ENCODE data around the gene CTH. TPM values are rescaled to one million over a fixed set of nuclear protein-coding genes. Genes with fewer than 3 reads are reported as not detected.

Gene CTH
- total RNA-seq, 1 donor from 2014 or later, result 8.7 TPM

DNA sequence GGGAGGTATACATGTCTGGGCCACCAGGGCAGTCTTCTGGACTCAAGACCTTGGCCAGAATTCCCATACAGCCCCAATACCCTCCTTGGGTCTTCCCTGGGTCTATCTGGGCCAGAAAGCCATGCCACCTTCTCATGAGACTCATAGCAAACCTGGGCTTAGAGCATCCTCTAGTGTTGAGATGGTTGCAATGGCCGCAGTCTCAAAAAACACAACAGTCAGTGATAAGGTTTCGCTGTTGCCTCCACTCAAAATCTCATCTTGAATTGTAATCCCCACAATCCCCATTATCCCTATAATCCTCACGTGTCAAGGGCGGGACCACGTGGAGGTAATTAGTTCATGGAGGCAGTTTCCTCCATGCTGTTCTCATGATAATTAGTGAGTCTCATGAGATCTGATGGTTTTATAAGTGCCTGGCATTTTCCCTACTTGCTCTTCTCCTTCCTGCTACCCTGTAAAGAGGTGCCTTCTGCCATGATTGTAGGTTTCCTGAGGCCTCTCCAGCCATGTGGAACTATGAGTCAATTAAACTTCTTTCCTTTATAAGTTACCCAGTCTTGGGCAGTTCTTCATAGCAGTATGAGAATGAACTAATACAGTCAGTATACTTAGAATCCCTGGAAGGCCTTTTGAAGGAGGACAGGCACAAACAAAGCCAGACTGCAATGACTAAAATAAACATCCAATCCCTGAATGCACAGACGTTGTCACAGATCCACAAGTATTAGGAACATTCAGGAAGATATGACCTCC is 77.0 kb downstream of the CTH start:
- no peaks in the 10 kb centered on the region for H3K4me1 Mint-ChIP-seq (ENCODE audit: unreplicated experiment)
- no peak overlapping the region for H3K27ac Mint-ChIP-seq
- no peak for DNase-seq (ENCODE audit: extremely low spot score, unreplicated experiment)
- H3K27me3 Mint-ChIP-seq, result no peaks in the 10 kb centered on the region
- no peaks in the 10 kb centered on the region for H3K9me3 Mint-ChIP-seq
- peak; percentile 72 for TF ChIP-seq CTCF (conservative IDR thresholded peaks at IDR 0.05)
- no peak overlapping the region for H3K4me3 Mint-ChIP-seq
- H3K36me3 Mint-ChIP-seq, result no peaks in the 10 kb centered on the region

Other genes with a start within 250 kb of the CTH start
- 12.3 and 18.9 TPM in 2 replicates for gene LRRC40, start 205.7 kb upstream of the CTH start, total RNA-seq (ENCODE audit: low replicate concordance)
- gene SRSF11, start 189.9 kb upstream of the CTH start, total RNA-seq (ENCODE audit: low replicate concordance), result 158 and 217 TPM in 2 replicates
- gene ANKRD13C, start 56.5 kb upstream of the CTH start, total RNA-seq (ENCODE audit: low replicate concordance), result 21.9 and 24.6 TPM in 2 replicates

Measured in type B pancreatic cell (in vitro differentiated cells).